Muscle layer of duodenum (tissue), 2 donors: ENCODE measurements around the gene CLPSL1.

Source experiments
- H3K27ac ChIP-seq: one replicate; pipeline ENCODE4 v1.7.0; 2013; ENCODE audit warnings: mild to moderate bottlenecking, low read length
- H3K27me3 ChIP-seq: one replicate; pipeline ENCODE4 v1.7.0; 2013; ENCODE audit warnings: low read depth, mild to moderate bottlenecking, control low read depth, low read length
- H3K36me3 ChIP-seq, 2 donors: one replicate each; pipeline ENCODE4 v1.7.0; 2013; ENCODE audit warnings: low read length in 2 of 2, control low read depth in 1 of 2, mild to moderate bottlenecking in 1 of 2; ENCODE audit not compliant: insufficient read depth in 2 of 2, control insufficient read depth in 1 of 2
- H3K4me1 ChIP-seq, 2 donors: one replicate each; pipeline ENCODE4 v1.7.0; 2013; ENCODE audit warnings: low read length in 2 of 2, mild to moderate bottlenecking in 2 of 2, control low read depth in 1 of 2, moderate library complexity in 1 of 2; ENCODE audit not compliant: insufficient read depth in 2 of 2, control insufficient read depth in 1 of 2
- H3K4me3 ChIP-seq, 2 donors: one replicate each; pipeline ENCODE4 v1.7.0; 2013; ENCODE audit warnings: low read length in 2 of 2, low read depth in 1 of 2, mild to moderate bottlenecking in 1 of 2
- H3K9me3 ChIP-seq, 2 donors: one replicate each; pipeline ENCODE4 v1.7.0; 2013; ENCODE audit warnings: low read length in 2 of 2, control low read depth in 1 of 2, mild to moderate bottlenecking in 1 of 2; ENCODE audit not compliant: control insufficient read depth in 1 of 2
- donor health status: healthy.

Gene CLPSL1

GRCh38 chr6:35786272-35786671 is 5.5 kb downstream of the CLPSL1 start:
- Histone ChIP-seq H3K27me3 (peaks cover 22% of the 10 kb centered on the region), H3K9me3 (no peaks in the 10 kb centered on the region), H3K36me3 (no peaks in the 10 kb centered on the region), H3K4me1 (no peaks in the 10 kb centered on the region), H3K27ac (no peak overlapping the region), H3K4me3 (no peak overlapping the region)

- H3K4me1 ChIP-seq, result no peaks in the 10 kb centered on the region
- no peak overlapping the region for H3K4me3 ChIP-seq
- H3K9me3 ChIP-seq, result no peaks in the 10 kb centered on the region
- no peak overlapping the region for H3K27ac ChIP-seq
- peaks cover 22% of the 10 kb centered on the region for H3K27me3 ChIP-seq
- H3K36me3 ChIP-seq, result no peaks in the 10 kb centered on the region
Observed at GRCh38 chr6:35786810-35787209, 6.0 kb downstream of the CLPSL1 start.

GRCh38 chr6:35787266-35788218 is 6.7 kb downstream of the CLPSL1 start:
- Histone ChIP-seq H3K9me3 (no peaks in the 10 kb centered on the region), H3K27ac (no peak overlapping the region), H3K27me3 (peaks cover 22% of the 10 kb centered on the region), H3K4me1 (no peaks in the 10 kb centered on the region), H3K4me3 (no peak overlapping the region), H3K36me3 (no peaks in the 10 kb centered on the region)

DNA sequence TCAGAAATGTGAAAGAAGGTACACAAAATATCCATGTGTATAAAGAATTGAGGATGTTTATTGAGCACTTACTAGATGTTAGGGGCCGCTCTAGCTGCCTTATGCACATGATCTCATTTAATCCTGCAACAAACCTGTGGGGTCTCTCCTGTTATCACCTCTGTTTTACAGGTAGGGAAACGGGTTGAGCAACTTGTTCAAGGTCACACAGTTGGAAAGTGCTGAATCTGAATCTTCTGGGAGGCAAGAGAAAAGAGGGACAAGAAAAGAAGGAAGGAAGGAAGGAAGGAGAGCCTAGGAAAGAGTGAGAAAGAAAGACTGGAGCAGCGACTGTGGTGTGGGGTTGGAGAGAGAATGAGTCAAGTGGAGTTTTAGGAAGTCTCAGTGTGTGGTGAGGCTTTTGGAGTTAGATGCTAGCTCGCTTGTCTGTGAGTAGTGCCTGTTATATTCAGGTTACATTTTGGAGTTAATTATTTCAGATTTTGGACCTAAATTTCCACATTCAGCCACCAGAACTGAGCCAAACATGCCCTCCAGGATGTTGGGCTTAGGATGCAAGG is 7.7 kb downstream of the CLPSL1 start:
- Histone ChIP-seq H3K27me3 (peaks cover 22% of the 10 kb centered on the region), H3K36me3 (no peaks in the 10 kb centered on the region), H3K4me3 (no peak overlapping the region), H3K4me1 (no peaks in the 10 kb centered on the region), H3K9me3 (no peaks in the 10 kb centered on the region), H3K27ac (no peak overlapping the region)

DNA sequence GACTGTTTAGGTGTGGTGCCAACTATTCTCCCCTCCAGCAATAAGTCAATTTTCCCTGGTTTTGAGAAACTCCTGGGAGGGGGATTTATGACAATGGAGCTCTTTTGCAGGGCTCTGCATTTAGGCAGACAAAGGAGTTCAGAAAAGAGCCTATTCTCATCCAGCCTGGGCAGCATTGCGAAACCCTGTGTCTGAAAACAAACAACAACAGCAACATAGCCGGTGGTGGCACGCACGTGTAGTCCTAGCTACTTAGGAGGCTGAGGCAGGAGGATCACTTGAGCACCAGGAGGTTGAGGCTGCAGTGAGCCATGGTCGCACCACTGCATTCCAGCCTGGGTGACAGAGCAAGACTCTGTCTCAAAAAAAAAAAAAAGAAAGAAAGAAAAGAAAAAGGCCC is 9.9 kb downstream of the CLPSL1 start:
- peaks cover 22% of the 10 kb centered on the region for H3K27me3 ChIP-seq
- no peak overlapping the region for H3K4me3 ChIP-seq
- H3K36me3 ChIP-seq, result no peaks in the 10 kb centered on the region
- no peak overlapping the region for H3K27ac ChIP-seq
- no peaks in the 10 kb centered on the region for H3K9me3 ChIP-seq
- H3K4me1 ChIP-seq, result no peaks in the 10 kb centered on the region

- Histone ChIP-seq H3K27ac (no peak overlapping the region), H3K27me3 (no peaks in the 10 kb centered on the region), H3K4me3 (no peak overlapping the region), H3K4me1 (no peaks in the 10 kb centered on the region), H3K36me3 (no peaks in the 10 kb centered on the region), H3K9me3 (no peaks in the 10 kb centered on the region)
Observed at GRCh38 chr6:35794536-35795452, 14.0 kb downstream of the CLPSL1 start.

- no peaks in the 10 kb centered on the region for H3K9me3 ChIP-seq
- no peaks in the 10 kb centered on the region for H3K27me3 ChIP-seq
- no peaks in the 10 kb centered on the region for H3K4me1 ChIP-seq
- no peak overlapping the region for H3K4me3 ChIP-seq
- no peaks in the 10 kb centered on the region for H3K36me3 ChIP-seq
- H3K27ac ChIP-seq, result no peak overlapping the region
Observed at GRCh38 chr6:35795453-35796071, 14.7 kb downstream of the CLPSL1 start.

GRCh38 chr6:35796236-35796635 is 15.4 kb downstream of the CLPSL1 start:
- Histone ChIP-seq H3K4me1 (no peaks in the 10 kb centered on the region), H3K27ac (no peak overlapping the region), H3K36me3 (no peaks in the 10 kb centered on the region), H3K27me3 (no peaks in the 10 kb centered on the region), H3K9me3 (no peaks in the 10 kb centered on the region), H3K4me3 (no peak overlapping the region)

- Histone ChIP-seq H3K36me3 (no peaks in the 10 kb centered on the region), H3K27ac (no peak overlapping the region), H3K4me1 (no peaks in the 10 kb centered on the region), H3K27me3 (no peaks in the 10 kb centered on the region), H3K4me3 (no peak overlapping the region), H3K9me3 (no peaks in the 10 kb centered on the region)
Observed at GRCh38 chr6:35797837-35798526, 17.2 kb downstream of the CLPSL1 start.

DNA sequence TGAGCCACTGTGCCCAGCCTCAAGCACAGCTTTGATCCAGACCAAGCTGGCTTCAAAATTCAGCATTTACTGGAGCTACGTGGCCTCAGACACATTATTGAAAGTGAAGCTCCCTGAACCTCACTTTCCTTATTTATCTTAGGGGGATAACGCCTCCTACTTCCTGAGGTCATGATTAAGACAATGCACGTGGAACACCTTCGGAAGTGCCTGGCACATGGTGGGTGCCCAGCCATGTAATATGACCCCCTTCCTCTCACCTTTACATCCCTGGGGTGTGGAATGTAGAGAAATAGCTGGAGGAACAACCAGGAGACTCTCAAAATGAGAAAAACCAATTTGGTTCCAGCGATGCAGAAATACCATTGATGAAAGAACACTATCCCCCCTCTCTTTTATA is 17.9 kb downstream of the CLPSL1 start:
- Histone ChIP-seq H3K27me3 (no peaks in the 10 kb centered on the region), H3K27ac (no peak overlapping the region), H3K9me3 (no peaks in the 10 kb centered on the region), H3K4me1 (no peaks in the 10 kb centered on the region), H3K4me3 (no peak overlapping the region), H3K36me3 (no peaks in the 10 kb centered on the region)
